Stimulated activated effector memory CD8-positive, alpha-beta T cell treated with anti-CD3 and anti-CD28 coated beads, Interleukin-12 subunit alpha, Interleukin-12 subunit beta, amount 100 ng/mL, for 72 hours (primary cell): ENCODE measurements around the gene MUC3A.
A peak's percentile ranks its signal among the peaks of the same experiment; 100 is the strongest.
"Not testable (repeated sequence)": the region's sequence is repeated elsewhere in the genome, so short reads cannot be mapped to it uniquely, and the experiment has no call there.

Experiments
- ATAC-seq: fragments of 150-1000 bp; cut with Tn5 transposase; 2 replicates; pipeline ENCODE4 v1.10.0; 2021
- DNase-seq, 2 donors: peaks; one replicate each; pipeline ENCODE4 v3.0.0; 2021 to 2022; ENCODE audit warnings: low spot score in 2 of 2
- H3K27ac Mint-ChIP-seq: one replicate; pipeline ENCODE4 v1.8.0; 2022; ENCODE audit warnings: mild to moderate bottlenecking, mixed read lengths
- H3K36me3 Mint-ChIP-seq: one replicate; pipeline ENCODE4 v1.8.0; 2022; ENCODE audit warnings: mild to moderate bottlenecking, mixed read lengths
- H3K4me1 Mint-ChIP-seq: one replicate; pipeline ENCODE4 v1.8.0; 2022; ENCODE audit warnings: mixed read lengths
- H3K4me3 Mint-ChIP-seq: one replicate; pipeline ENCODE4 v1.8.0; 2022; ENCODE audit warnings: mild to moderate bottlenecking, mixed read lengths
- H3K9me3 Mint-ChIP-seq: one replicate; pipeline ENCODE4 v1.8.0; 2022; ENCODE audit warnings: mixed read lengths

The MUC3A gene

GRCh38 chr7:100933734-100934133, 15.6 kb upstream of the MUC3A start:
- H3K4me1 Mint-ChIP-seq, result no peaks in the 10 kb centered on the region
- no peak for ATAC-seq
- no peak for DNase-seq
- H3K36me3 Mint-ChIP-seq, result no peaks in the 10 kb centered on the region
- no peak overlapping the region for H3K27ac Mint-ChIP-seq
- no peak overlapping the region for H3K4me3 Mint-ChIP-seq
- H3K9me3 Mint-ChIP-seq, result peaks cover 3% of the 10 kb centered on the region

GRCh38 chr7:100935381-100935780, 14.0 kb upstream of the MUC3A start:
- DNase-seq, H3K27ac Mint-ChIP-seq, H3K9me3 Mint-ChIP-seq, H3K4me3 Mint-ChIP-seq, H3K4me1 Mint-ChIP-seq, ATAC-seq, H3K36me3 Mint-ChIP-seq: not testable (repeated sequence)

GRCh38 chr7:100936167-100936566, 13.2 kb upstream of the MUC3A start:
- H3K27ac Mint-ChIP-seq, H3K4me1 Mint-ChIP-seq, ATAC-seq, H3K9me3 Mint-ChIP-seq, H3K4me3 Mint-ChIP-seq, H3K36me3 Mint-ChIP-seq, DNase-seq: not testable (repeated sequence)

GRCh38 chr7:100942045-100942774, 7.1 kb upstream of the MUC3A start:
- Mint-ChIP-seq H3K4me3 (no peak overlapping the region), H3K4me1 (no peaks in the 10 kb centered on the region), H3K9me3 (no peaks in the 10 kb centered on the region), H3K36me3 (no peaks in the 10 kb centered on the region), H3K27ac (no peak overlapping the region)
- DNase-seq (no peak), ATAC-seq (no peak)

- Mint-ChIP-seq H3K9me3 (no peaks in the 10 kb centered on the region), H3K4me3 (no peak overlapping the region), H3K27ac (no peak overlapping the region), H3K4me1 (no peaks in the 10 kb centered on the region), H3K36me3 (no peaks in the 10 kb centered on the region)
- DNase-seq, result no peak
- no peak for ATAC-seq
Measured at GRCh38 chr7:100943693-100944092, 5.6 kb upstream of the MUC3A start.

GRCh38 chr7:100944138-100944537, 5.2 kb upstream of the MUC3A start:
- ATAC-seq (no peak), DNase-seq (no peak)
- Mint-ChIP-seq H3K27ac (no peak overlapping the region), H3K4me1 (no peaks in the 10 kb centered on the region), H3K9me3 (no peaks in the 10 kb centered on the region), H3K36me3 (no peaks in the 10 kb centered on the region), H3K4me3 (no peak overlapping the region)

DNA sequence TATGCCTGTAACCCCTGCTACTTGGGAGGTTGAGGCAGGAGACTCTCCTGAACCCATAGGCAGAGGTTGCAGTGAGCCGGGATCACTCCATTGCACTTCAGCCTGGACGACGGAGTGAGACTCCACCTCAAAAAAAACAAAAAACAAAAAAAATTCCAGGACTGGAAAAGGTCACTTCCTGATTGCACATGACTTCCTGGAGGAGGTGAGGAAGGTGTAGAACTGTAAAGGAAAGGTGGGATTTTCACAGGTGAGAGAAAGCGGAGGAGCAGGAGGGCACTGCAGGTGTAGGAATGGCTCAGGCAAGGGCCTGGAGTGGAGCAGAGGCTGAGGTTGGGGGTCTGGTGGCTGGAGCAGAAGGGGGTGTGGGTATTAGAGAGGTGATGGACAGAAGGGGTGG, 3.2 kb upstream of the MUC3A start:
- no peaks in the 10 kb centered on the region for H3K36me3 Mint-ChIP-seq

GRCh38 chr7:100946766-100947365, 2.5 kb upstream of the MUC3A start:
- H3K36me3 Mint-ChIP-seq, result no peaks in the 10 kb centered on the region
- H3K9me3 Mint-ChIP-seq, result no peaks in the 10 kb centered on the region
- DNase-seq, result no peak
- no peaks in the 10 kb centered on the region for H3K4me1 Mint-ChIP-seq
- H3K4me3 Mint-ChIP-seq, result no peak overlapping the region
- no peak for ATAC-seq
- H3K27ac Mint-ChIP-seq, result no peak overlapping the region

More for the DNA sequence above, 3.2 kb upstream of the MUC3A start:
- Mint-ChIP-seq H3K27ac (no peak overlapping the region), H3K9me3 (no peaks in the 10 kb centered on the region), H3K4me3 (no peak overlapping the region), H3K4me1 (no peaks in the 10 kb centered on the region)
- DNase-seq (no peak), ATAC-seq (no peak)

GRCh38 chr7:100947792-100948191, 1.5 kb upstream of the MUC3A start:
- H3K9me3 Mint-ChIP-seq, result no peaks in the 10 kb centered on the region
- ATAC-seq (no peak), DNase-seq (no peak)
- H3K36me3 Mint-ChIP-seq, result no peaks in the 10 kb centered on the region
- no peaks in the 10 kb centered on the region for H3K4me1 Mint-ChIP-seq
- H3K4me3 Mint-ChIP-seq, result no peak overlapping the region
- no peak overlapping the region for H3K27ac Mint-ChIP-seq

DNA sequence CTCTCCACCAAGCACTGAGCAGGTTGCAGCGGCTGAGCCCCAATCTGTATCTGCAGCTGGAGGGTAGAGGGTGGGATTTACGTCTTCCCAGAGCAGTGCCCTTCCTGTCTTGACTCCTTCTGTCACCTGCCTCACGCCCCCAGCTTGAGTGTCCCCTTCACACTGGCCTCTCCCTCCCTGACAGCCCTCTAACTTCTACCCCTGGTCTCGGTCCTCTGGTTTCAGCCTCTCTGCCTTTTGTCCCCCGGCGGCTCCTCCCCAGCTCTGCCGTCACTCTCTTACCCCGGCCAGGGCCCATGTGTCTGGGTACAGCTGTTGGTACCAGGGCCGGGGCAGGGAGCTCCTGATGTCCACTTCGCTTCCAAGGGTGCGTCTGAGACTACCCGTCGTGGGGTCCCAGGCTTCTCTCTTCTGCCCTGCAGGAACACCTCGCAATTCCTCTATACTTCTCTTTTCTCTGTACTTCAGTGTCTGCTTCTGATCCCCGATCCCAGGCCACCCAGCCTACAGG, 654 bp downstream of the MUC3A start:
- H3K4me3 Mint-ChIP-seq, result no peak overlapping the region
- no peaks in the 10 kb centered on the region for H3K9me3 Mint-ChIP-seq
- H3K4me1 Mint-ChIP-seq, result no peaks in the 10 kb centered on the region
- H3K36me3 Mint-ChIP-seq, result no peaks in the 10 kb centered on the region
- ATAC-seq (no peak), DNase-seq (no peak)
- H3K27ac Mint-ChIP-seq, result no peak overlapping the region

DNA sequence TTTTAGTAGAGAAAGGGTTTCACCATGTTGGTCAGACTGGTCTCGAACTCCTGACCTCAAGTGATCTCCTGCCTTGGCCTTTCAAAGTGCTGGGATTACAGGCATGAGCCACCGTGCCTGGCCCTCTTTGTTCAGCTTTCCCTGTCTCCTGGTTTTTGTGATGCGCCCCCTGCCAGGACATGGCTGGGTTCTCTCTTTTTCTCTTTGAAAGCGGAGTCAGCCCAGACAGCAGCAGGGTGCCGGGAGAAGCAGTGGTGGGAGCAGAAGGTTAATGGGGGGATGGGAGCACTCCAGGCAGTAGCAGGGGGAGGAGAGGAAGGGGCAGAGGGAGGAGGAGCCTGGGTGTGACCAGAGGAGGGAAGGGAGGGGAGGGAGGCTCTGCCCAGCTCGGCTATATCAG, 1.8 kb downstream of the MUC3A start:
- no peaks in the 10 kb centered on the region for H3K4me1 Mint-ChIP-seq
- no peak overlapping the region for H3K27ac Mint-ChIP-seq
- no peaks in the 10 kb centered on the region for H3K36me3 Mint-ChIP-seq
- ATAC-seq (no peak), DNase-seq (no peak)
- no peaks in the 10 kb centered on the region for H3K9me3 Mint-ChIP-seq
- no peak overlapping the region for H3K4me3 Mint-ChIP-seq

DNA sequence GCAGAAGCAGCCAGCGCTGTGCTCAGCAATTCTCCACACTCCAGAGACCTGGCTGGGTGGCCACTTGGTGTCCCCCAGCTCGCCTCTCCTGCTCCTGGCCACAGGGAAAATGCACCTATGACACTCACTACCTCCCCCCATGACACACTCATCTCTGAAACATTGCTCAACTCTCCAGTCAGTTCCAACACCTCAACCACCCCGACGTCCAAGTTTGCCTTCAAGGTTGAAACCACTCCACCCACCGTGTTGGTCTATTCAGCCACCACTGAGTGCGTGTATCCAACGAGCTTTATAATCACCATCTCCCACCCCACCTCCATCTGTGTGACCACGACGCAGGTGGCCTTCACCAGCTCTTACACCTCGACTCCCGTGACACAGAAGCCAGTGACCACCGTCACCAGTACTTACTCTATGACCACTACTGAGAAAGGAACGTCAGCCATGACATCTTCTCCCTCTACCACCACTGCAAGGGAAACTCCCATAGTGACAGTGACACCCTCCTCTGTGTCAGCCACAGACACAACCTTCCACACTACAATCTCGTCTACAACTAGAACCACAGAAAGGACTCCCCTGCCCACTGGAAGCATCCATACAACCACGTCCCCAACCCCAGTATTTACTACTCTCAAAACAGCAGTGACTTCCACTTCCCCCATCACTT, 2.7 kb downstream of the MUC3A start:
- peak; percentile 84 for ATAC-seq
- no peak overlapping the region for H3K4me3 Mint-ChIP-seq

GRCh38 chr7:100952641-100953040, 3.3 kb downstream of the MUC3A start:
- Mint-ChIP-seq H3K4me1 (no peaks in the 10 kb centered on the region), H3K4me3 (no peak overlapping the region), H3K27ac (no peak overlapping the region), H3K36me3 (no peaks in the 10 kb centered on the region), H3K9me3 (no peaks in the 10 kb centered on the region)
- no peak for DNase-seq
- ATAC-seq, result peak; percentile 33

More for the DNA sequence above, 2.7 kb downstream of the MUC3A start:
- H3K9me3 Mint-ChIP-seq, result no peaks in the 10 kb centered on the region
- H3K27ac Mint-ChIP-seq, result no peak overlapping the region
- no peaks in the 10 kb centered on the region for H3K36me3 Mint-ChIP-seq
- DNase-seq, result peak; percentile 21 to 56
- no peaks in the 10 kb centered on the region for H3K4me1 Mint-ChIP-seq

GRCh38 chr7:100957832-100958421, 8.6 kb downstream of the MUC3A start:
- DNase-seq, result no peak
- H3K4me3 Mint-ChIP-seq, result no peak overlapping the region
- no peaks in the 10 kb centered on the region for H3K36me3 Mint-ChIP-seq
- no peak for ATAC-seq
- H3K9me3 Mint-ChIP-seq, result no peaks in the 10 kb centered on the region
- no peaks in the 10 kb centered on the region for H3K4me1 Mint-ChIP-seq
- H3K27ac Mint-ChIP-seq, result no peak overlapping the region

DNA sequence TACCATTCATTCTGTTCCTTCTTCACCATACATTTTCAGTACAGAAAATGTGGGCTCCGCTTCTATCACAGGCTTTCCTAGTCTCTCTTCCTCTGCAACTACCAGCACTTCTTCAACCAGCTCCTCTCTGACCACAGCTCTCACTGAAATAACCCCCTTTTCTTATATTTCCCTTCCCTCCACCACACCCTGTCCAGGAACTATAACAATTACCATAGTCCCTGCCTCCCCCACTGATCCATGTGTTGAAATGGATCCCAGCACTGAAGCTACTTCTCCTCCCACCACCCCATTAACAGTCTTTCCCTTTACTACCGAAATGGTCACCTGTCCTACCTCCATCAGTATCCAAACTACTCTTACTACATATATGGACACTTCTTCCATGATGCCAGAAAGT, 10.6 kb downstream of the MUC3A start:
- no peaks in the 10 kb centered on the region for H3K4me1 Mint-ChIP-seq
- H3K9me3 Mint-ChIP-seq, result no peaks in the 10 kb centered on the region
- H3K27ac Mint-ChIP-seq, result no peak overlapping the region
- ATAC-seq, result no peak
- no peaks in the 10 kb centered on the region for H3K36me3 Mint-ChIP-seq
- no peak for DNase-seq
- no peak overlapping the region for H3K4me3 Mint-ChIP-seq
